NCI-H1105 (cell line): ENCODE results near the gene TANGO2.

Source experiments
- DNase-seq: peaks from one replicate; lab custom pipeline; 2025; lab: John Stamatoyannopoulos, UW

The TANGO2 gene

DNA sequence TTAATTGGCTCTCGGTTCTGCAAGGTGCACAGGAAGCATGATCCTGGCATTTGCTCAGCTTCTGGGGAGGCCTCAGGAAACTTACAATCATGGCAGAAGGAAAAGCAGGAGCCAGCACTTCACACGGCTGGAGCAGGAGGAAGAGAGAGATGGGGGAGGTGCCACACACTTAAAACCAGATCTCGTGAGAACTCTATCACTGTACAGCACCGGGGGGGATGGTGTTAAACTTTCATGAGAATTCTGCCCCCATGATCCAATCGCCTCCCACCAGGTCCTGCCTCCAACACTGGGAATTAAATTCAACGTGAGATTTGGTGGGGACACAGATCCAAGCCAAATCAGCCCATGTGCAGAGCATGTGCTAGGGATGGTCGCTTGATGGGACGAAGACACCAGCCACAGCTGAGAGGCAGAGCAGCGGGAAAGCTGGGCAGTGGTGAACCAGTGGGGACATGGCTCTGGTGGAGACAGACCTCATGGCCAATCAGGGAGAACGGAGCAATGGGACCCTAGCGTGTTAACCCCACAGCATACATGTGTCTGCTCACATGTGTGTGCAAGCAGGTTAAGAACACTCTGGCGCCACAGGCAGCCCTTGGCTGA lies 6.2 kb downstream of the TANGO2 start:
- no peak for DNase-seq

- no peak for DNase-seq
These were observed 7.3 kb downstream of the TANGO2 start for GRCh38 chr22:20027966-20028854.

- no peak for DNase-seq
These were observed 8.1 kb downstream of the TANGO2 start for GRCh38 chr22:20028855-20029549.

DNA sequence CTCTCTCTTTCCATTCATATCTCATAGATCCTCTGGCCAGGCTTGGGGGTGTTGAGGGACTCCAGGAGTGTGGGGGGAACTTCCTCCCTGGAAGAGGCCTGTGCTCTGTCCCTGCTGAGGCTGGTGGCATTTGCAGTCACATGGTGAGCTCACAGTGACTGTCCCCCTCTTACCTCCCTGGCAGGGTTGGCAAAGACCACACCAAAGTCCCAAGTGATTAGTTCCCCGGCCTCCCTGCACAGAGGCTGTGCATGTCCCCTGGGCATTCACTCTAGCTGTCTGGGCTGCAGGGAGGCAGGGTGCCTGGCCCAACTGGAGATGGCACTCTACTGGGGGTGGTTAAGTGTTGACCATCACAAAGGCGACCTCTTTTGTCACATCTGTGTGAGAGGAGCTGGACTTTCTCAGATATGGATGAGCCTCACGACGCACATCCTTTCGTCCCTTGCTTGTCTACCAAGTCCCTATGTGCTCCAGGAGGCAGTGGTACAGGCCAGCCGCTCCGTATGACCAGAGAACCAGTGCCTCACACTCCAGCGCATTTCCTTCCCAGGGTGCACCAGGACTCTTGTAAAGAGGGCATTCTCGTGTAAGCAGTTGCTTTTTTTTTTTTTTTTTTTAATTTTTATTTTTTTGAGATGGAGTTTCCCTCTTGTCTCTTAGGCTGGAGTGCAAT lies 8.8 kb downstream of the TANGO2 start:
- DNase-seq, result no peak

DNA sequence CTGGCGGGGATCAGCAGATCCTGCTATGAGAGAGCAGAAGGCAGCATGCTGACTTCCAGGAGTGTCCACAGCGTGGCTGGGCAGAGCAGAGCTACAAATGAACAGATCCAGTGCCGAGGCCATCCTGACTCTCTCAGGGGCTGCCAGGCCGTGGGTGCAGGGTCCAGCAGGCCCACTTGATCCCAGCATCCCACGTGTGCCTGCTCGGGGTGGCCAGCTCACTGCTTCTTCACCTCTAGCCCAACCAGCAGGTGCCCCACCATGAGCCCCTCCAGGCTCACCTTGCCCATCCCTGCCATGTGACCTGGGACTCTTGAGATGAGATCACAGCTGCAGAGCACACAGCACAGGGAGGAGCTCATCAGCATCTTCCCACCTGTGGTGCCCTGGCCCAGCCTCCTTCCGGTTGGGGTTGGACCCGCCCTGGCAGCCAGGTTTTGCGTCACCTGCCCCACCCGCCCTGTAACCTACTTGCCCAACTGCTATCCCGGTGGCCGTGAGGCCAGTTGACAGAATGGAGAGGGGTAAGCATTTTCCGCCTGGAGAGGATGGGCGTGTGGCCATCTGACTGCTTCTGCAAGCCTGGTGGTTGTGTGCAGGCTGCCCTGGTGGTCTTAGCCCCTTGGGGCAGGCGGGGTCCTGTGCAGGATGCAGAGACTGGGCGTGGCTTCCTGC lies 11.0 kb downstream of the TANGO2 start:
- no peak for DNase-seq

DNA sequence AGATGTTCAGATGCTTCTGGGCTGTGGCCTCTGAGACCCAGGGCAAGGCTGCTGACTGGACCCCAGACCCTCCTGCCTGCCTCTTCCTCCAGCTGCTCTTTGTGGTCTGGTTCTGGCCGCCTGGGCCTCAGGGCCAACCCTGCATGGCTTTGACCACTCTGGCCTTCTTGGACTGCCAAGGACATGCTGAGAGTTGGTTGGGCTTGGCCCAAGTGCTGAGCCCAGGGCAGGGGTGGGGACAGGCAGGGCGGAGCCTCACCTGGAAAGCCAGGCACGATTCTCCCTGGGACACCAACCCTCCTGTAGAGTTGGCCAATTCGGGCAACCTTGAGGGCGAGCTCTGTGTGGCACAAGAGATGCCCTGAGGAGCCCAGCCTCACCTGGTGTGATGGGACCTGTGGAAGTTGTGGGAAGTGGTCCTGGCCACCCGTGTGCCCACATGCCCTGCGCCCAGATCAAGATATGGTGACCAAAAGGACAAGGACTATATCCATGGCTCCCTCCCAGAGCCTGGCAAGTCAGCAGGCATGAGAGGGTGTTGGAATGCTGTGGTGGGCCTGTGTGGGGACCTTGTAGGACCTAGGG lies 11.6 kb downstream of the TANGO2 start:
- no peak for DNase-seq

GRCh38 chr22:20033045-20033706 lies 12.3 kb downstream of the TANGO2 start:
- DNase-seq, result no peak

DNA sequence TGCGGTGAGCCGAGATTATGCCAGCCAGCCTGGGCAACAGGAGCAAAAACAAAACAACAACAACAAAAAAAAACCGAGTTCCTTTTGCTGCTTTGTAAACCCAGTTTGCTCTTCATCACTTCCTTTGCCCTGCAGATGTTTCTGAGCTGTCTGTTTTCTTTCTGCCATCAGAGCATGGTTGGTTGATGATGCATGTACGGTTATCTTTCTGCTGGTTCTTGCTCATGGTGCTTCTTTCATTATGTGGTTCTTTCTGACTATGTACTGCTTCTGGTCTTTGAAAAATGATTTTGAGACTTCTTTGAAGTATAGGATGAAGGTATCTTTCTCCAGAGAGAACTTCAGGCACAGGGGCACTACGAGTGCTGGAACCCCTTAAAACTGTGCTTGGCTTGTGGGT lies 13.2 kb downstream of the TANGO2 start:
- no peak for DNase-seq

- no peak for DNase-seq
These were observed 14.6 kb downstream of the TANGO2 start for GRCh38 chr22:20035375-20036083.

- no peak for DNase-seq
These were observed 15.2 kb downstream of the TANGO2 start for GRCh38 chr22:20036084-20036482.

GRCh38 chr22:20036535-20037392 lies 15.9 kb downstream of the TANGO2 start:
- no peak for DNase-seq

DNA sequence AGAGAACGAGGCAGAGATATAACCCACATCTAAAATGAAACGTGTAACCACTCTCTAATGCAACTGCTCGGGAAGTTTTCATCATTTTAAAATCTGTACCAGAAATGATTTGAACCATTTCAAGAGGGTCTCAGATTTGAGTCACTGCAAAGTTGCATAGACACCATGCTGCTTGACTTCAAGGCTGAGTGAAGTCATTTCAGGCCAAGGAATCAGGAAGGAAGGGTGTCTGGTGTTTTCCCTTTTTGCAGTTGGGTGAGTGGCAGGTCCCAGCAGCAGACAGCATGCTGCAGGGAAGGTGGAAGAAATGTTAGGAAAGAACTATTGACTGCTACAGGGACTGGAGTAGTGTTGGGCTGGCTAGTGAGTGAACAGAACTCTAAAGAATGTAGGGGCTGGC lies 16.5 kb downstream of the TANGO2 start:
- DNase-seq, result no peak

DNA sequence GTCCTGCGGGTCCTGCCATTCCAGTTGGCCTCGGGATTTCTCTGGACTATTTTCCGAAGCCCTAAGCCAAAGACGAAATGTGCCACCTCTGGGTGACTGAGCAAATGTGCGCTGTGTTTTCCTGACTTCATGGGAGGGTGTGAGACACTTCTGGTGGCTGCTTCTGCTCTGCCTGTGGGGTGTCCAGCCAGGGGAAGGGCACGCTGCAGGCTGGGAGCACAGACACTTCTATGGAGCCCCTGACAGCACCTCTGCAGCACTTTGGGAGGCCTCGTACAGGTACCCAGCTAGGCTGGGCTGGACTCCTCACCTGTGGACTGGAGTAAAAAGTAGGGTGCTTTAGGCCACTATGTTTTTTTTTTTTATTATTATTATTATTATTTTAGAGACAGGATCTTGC lies 17.7 kb downstream of the TANGO2 start:
- DNase-seq, result no peak

DNA sequence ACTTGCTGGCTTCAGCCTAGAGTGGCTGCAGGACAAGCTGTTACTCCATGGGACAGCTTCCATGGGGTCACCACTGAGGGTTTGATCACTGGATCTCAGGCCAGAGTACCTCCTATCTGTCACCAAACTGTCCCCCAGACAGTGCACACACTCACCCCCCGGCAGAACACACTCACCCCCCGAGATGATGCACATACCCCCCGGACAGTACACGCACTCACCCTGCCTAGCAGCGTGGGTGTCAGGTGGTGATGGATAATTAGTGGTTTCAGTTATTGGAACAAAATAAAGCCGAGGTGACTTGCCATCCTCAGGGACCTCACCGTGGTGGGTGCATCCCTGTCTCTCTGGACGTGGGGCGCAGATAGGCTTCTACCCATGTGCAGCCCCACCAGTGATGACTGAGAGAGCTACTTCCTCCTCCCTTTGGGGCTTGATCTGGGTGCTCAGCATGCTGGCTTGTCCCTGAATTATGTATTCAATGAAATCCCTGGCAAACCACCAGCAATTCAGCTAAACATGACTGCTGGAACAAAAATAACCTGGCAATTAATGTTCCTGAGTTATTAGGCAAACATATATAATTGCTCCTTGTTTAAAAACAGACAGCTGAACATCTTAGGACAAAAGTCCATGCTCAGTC lies 18.9 kb downstream of the TANGO2 start:
- DNase-seq, result peak; percentile 53

- DNase-seq, result no peak
These were observed 19.7 kb downstream of the TANGO2 start for GRCh38 chr22:20040327-20041200.

GRCh38 chr22:20043057-20043996 lies 22.4 kb downstream of the TANGO2 start:
- DNase-seq, result no peak

DNA sequence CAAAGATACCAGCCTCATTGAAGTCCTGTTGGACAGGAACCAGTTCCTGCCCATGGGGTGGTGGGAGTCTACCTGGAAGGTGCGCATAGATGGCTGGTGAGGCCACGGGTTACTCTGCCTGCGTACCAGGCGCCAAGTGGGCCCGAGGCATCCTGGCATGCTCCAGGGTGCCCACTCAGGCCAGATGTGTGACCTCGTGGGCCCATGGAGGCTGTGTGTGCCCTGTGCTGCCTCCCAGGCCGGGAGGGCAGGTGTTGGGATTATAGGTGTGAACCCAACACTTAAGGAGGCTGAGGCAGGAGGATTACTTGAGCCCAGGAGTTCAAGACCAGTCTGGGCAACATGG lies 23.1 kb downstream of the TANGO2 start:
- no peak for DNase-seq
